ENCODE measurements around the gene IHH.

GRCh38 chr2:219035942-219036341 lies 24.8 kb downstream of the IHH start:
- TF ChIP-seq POLR2A (IDR thresholded peaks at IDR 0.05) (no peak), POLR2AphosphoS5 (IDR thresholded peaks at IDR 0.05) (no peak)
